ENCODE results near the gene SPRN. TPM values are rescaled to one million over a fixed set of nuclear protein-coding genes. Genes with fewer than 3 reads are reported as not detected.
A peak's percentile ranks its signal among the peaks of the same experiment; 100 is the strongest.
"Not testable (repeated sequence)": the region's sequence is repeated elsewhere in the genome, so short reads cannot be mapped to it uniquely, and the experiment has no call there.

SPRN gene
- polyA plus RNA-seq, 2 of the 4 experiments (the other 2 are of a cell fraction), result 0.06 to 0.15 TPM

DNA sequence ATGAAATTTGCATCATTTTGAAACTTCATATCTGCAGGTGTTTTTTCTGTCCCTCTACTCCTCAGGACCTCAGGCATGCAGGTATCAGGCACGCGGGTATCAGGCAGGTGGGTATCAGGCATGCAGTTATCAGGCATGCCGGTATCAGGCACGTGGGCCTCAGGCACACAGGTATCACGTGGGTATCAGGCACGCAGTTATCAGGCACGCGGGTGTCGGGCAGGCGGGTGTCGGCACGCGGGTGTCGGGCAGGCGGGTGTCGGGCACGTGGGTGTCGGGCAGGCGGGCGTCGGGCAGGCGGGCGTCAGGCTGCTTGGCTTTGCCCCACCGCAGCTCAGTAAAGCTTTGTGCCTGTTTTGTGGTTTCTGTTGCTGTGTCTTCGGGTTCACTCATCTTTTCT, 8.7 kb downstream of the SPRN start (continued):
- TF ChIP-seq, protein P1, sequence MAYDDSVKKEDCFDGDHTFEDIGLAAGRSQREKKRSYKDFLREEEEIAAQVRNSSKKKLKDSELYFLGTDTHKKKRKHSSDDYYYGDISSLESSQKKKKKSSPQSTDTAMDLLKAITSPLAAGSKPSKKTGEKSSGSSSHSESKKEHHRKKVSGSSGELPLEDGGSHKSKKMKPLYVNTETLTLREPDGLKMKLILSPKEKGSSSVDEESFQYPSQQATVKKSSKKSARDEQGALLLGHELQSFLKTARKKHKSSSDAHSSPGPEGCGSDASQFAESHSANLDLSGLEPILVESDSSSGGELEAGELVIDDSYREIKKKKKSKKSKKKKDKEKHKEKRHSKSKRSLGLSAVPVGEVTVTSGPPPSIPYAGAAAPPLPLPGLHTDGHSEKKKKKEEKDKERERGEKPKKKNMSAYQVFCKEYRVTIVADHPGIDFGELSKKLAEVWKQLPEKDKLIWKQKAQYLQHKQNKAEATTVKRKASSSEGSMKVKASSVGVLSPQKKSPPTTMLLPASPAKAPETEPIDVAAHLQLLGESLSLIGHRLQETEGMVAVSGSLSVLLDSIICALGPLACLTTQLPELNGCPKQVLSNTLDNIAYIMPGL (CRISPR knock-in tag; IDR thresholded peaks at IDR 0.05; ENCODE audit: borderline replicate concordance), result no peak

DNA sequence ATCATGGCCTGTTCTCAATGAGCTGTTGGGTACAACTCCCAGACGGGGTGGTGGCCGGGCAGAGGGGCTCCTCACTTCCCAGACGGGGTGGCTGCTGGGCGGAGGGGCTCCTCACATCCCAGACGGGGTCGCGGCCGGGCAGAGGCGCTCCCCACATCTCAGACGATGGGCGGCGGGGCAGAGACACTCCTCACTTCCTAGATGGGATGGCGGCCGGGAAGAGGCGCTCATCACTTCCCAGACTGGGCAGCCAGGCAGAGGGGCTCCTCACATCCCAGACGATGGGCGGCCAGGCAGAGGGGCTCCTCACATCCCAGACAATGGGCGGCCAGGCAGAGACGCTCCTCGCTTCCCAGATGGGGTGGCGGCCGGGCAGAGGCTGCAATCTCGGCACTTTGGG, 10.0 kb downstream of the SPRN start:
- H3K4me2 ChIP-seq; FAIRE-seq; H3K4me1 ChIP-seq; POLR2A ChIA-PET; H3K27ac ChIP-seq; H3K4me3 ChIP-seq; DNase-seq (ENCODE audit: low read depth in 1 of 2, low spot score in 1 of 2); ATAC-seq: not testable (repeated sequence)
- CTCF ChIA-PET, result interaction anchor here (1.9 kb wide), 1 partner anchor 85 kb away, joined by 7 read pairs; no protein-coding TSS in a partner anchor
- peaks cover 31% of the 10 kb centered on the region for H3K9me3 ChIP-seq
- WGBS (ENCODE audit: missing lambda C conversion rate), result 100% methylated on average over 9 of the region's 23 CpGs

DNA sequence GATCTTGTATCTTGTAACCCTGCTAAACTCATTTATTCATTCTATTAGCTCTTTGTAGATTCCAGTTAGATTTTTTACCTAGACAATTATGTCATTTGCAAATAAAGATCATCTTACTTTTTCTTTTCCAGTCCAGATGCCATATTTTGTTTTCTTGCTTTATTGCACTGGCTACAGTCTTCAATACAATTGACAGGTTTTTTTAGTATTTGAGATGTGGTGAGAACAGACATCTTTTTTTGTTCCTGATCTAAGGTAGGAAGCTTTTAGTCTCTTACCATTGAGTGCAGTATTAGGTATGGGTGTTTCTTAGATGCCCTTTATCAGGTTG, 12.1 kb downstream of the SPRN start:
- DNase-seq (ENCODE audit: low read depth in 1 of 2, low spot score in 1 of 2), result no peak
- no peak for ATAC-seq
- ChIA-PET POLR2A (no interaction called here), CTCF (interaction anchor here (1.0 to 1.9 kb wide), 3 partner anchors 8 to 22 kb away, joined by 3 to 5 read pairs (median 4); no protein-coding TSS in a partner anchor)
- no peak for FAIRE-seq
- Histone ChIP-seq H3K4me1 (no peaks in the 10 kb centered on the region), H3K27ac (no peak overlapping the region), H3K4me3 (no peak overlapping the region), H3K4me2 (no peak overlapping the region), H3K9me3 (peaks cover 31% of the 10 kb centered on the region)
- TF ChIP-seq EHF (CRISPR knock-in tag; IDR thresholded peaks at IDR 0.05) (0 out of 2 replicates have a peak, but pooled peaks have one; percentile 29), ESRRA (IDR thresholded peaks at IDR 0.05; ENCODE audit: borderline replicate concordance, low read length) (no peak), FOXS1 (CRISPR knock-in tag; IDR thresholded peaks at IDR 0.05) (no peak), SREBF2 (IDR thresholded peaks at IDR 0.05) (no peak), TFCP2L1 (CRISPR knock-in tag; IDR thresholded peaks at IDR 0.05) (no peak)
- TF ChIP-seq, protein P2, sequence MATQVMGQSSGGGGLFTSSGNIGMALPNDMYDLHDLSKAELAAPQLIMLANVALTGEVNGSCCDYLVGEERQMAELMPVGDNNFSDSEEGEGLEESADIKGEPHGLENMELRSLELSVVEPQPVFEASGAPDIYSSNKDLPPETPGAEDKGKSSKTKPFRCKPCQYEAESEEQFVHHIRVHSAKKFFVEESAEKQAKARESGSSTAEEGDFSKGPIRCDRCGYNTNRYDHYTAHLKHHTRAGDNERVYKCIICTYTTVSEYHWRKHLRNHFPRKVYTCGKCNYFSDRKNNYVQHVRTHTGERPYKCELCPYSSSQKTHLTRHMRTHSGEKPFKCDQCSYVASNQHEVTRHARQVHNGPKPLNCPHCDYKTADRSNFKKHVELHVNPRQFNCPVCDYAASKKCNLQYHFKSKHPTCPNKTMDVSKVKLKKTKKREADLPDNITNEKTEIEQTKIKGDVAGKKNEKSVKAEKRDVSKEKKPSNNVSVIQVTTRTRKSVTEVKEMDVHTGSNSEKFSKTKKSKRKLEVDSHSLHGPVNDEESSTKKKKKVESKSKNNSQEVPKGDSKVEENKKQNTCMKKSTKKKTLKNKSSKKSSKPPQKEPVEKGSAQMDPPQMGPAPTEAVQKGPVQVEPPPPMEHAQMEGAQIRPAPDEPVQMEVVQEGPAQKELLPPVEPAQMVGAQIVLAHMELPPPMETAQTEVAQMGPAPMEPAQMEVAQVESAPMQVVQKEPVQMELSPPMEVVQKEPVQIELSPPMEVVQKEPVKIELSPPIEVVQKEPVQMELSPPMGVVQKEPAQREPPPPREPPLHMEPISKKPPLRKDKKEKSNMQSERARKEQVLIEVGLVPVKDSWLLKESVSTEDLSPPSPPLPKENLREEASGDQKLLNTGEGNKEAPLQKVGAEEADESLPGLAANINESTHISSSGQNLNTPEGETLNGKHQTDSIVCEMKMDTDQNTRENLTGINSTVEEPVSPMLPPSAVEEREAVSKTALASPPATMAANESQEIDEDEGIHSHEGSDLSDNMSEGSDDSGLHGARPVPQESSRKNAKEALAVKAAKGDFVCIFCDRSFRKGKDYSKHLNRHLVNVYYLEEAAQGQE (IDR thresholded peaks at IDR 0.05), result no peak

DNA sequence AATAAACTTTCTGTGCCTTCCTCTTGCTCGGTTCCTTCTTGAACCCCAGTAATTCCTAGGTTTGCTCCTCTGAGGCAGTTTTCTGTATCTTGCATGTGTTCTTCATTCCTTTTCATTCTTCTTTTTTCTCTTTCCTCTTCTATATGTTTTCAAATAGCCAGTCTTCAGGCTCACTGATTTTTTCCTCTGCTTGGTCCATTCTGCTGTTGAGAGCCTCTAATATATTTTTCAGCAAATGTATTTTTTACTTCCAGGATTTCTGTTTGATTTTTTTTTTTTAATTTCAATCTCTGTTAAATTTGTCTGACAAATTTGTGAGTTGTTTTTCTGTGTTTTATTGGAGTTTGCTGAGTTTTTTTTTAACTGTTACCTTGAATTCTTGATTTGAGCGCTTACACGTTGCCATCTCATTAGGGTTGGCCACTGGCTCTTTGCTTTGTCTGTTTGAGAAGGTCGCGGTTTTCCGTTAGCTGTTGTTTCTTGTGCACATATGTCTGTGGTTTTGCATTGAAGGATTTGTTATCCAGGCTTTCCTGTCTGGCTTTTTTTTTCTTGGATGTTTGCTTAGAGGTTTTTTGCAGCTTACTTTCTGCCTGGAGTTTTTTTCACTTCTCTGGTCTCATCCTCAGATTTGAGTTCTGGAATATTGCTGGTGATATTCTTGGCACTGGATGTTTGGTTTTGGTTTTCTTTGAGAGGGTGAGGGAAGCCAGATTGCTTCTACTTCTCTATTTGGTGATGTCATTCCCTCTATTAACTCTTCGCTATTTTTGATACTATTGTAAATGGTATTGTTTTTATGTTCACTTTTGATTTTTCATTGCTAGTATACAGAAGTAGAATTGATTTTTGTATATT, 12.7 kb downstream of the SPRN start:
- ChIA-PET POLR2A (no interaction called here), CTCF (interaction anchor here (1.0 to 1.9 kb wide), 3 partner anchors 9 to 21 kb away, joined by 3 to 5 read pairs (median 4); no protein-coding TSS in a partner anchor)
- no peak overlapping the region for H3K4me3 ChIP-seq
- DNase-seq (ENCODE audit: low read depth in 1 of 2, low spot score in 1 of 2), result no peak
- TF ChIP-seq EHMT2 (IDR thresholded peaks at IDR 0.05; ENCODE audit: low read depth) (no peak), NPAS2 (CRISPR knock-in tag; IDR thresholded peaks at IDR 0.05; ENCODE audit: borderline replicate concordance) (no peak), ZSCAN20 (CRISPR knock-in tag; IDR thresholded peaks at IDR 0.05) (no peak), HOXB13 (CRISPR knock-in tag; IDR thresholded peaks at IDR 0.05; ENCODE audit: low read depth) (no peak)
- no peak for FAIRE-seq
- no peaks in the 10 kb centered on the region for H3K4me1 ChIP-seq
- H3K9me3 ChIP-seq, result peaks cover 31% of the 10 kb centered on the region
- no peak overlapping the region for H3K27ac ChIP-seq
- WGBS (ENCODE audit: missing lambda C conversion rate), result 92% methylated on average over 7 of the region's 7 CpGs
- H3K4me2 ChIP-seq, result no peak overlapping the region
- ATAC-seq, result no peak
